HepG2 (cell line): Measurements from ENCODE around the gene SNRPB2. TPM values are rescaled to one million over a fixed set of nuclear protein-coding genes. Genes with fewer than 3 reads are reported as not detected.

Experiments
- BHLHE40 ChIP-seq: IDR thresholded peaks from 2 replicates; pipeline ENCODE4 v1.6.1; 2011; ENCODE audit warnings: low read length, improper control_type of control experiment
- CEBPG ChIP-seq: IDR thresholded peaks from 2 replicates; pipeline ENCODE4 v1.6.1; 2016
- GZF1 ChIP-seq: sonication (generic); formaldehyde crosslinking; IDR thresholded peaks from 2 replicates; pipeline ENCODE4 v1.5.1; 2020; ENCODE audit warnings: mild to moderate bottlenecking, missing genetic modification reagents
- IKZF1 ChIP-seq: fragments of 450-650 bp; IDR thresholded peaks from 2 replicates; pipeline ENCODE4 v1.7.1; 2016
- RAD51 ChIP-seq: fragments of 450-650 bp; IDR thresholded peaks from 2 replicates; pipeline ENCODE4 v1.6.1; 2016; ENCODE audit warnings: borderline replicate concordance
- RELA ChIP-seq: sonication (generic); formaldehyde crosslinking; IDR thresholded peaks from 2 replicates; pipeline ENCODE4 v1.4.0; 2020; ENCODE audit warnings: missing genetic modification reagents
- SALL1 ChIP-seq: sonication (generic); formaldehyde crosslinking; IDR thresholded peaks from 2 replicates; pipeline ENCODE4 v1.8.0; 2022; ENCODE audit warnings: mild to moderate bottlenecking, missing genetic modification reagents
- TBP ChIP-seq: sonication (generic); formaldehyde crosslinking; IDR thresholded peaks from 2 replicates; pipeline ENCODE4 v1.5.0; 2020; ENCODE audit warnings: missing genetic modification reagents
- TRIM24 ChIP-seq: sonication (generic); formaldehyde crosslinking; IDR thresholded peaks from 2 replicates; pipeline ENCODE4 v1.8.0; 2022; ENCODE audit warnings: mild to moderate bottlenecking, missing genetic modification reagents
- YEATS4 ChIP-seq: sonication (generic); formaldehyde crosslinking; IDR thresholded peaks from 2 replicates; pipeline ENCODE4 v1.4.0; 2020; ENCODE audit warnings: missing genetic modification reagents, borderline replicate concordance
- ZNF124 ChIP-seq: sonication (generic); formaldehyde crosslinking; IDR thresholded peaks from 2 replicates; pipeline ENCODE4 v1.4.0; 2020; ENCODE audit warnings: missing genetic modification reagents
- ZNF296 ChIP-seq: sonication (generic); formaldehyde crosslinking; conservative IDR thresholded peaks from 2 replicates; pipeline ENCODE4 v1.5.0; 2020; ENCODE audit warnings: mild to moderate bottlenecking, missing genetic modification reagents
- ZNF672 ChIP-seq: sonication (generic); formaldehyde crosslinking; IDR thresholded peaks from 2 replicates; pipeline ENCODE4 v1.8.1; 2022; ENCODE audit warnings: missing genetic modification reagents
- ZSCAN31 ChIP-seq: sonication (generic); formaldehyde crosslinking; IDR thresholded peaks from 2 replicates; pipeline ENCODE4 v1.5.0; 2020; ENCODE audit warnings: low read depth, mild to moderate bottlenecking, missing genetic modification reagents
- polyA plus RNA-seq, 8 experiments: library from polyadenylated mRNA; depleted of rRNA in 3 of 8; stranded (reverse) in 7 of 8; unstranded in 1 of 8; fragments of >200 nt; fragmentation: Illumina TruSeq in 4 of 8; extraction: Trizol in 4 of 8; gene quantifications; 2 replicates each; pipeline versions ENCODE4 v1.2.1 to v1.2.3, GENCODE V29; 2011 to 2016; ENCODE audit warnings: low read depth in 4 of 8, missing spikeins in 1 of 8, mixed read lengths in 1 of 8; ENCODE audit not compliant: insufficient read depth in 1 of 8
- total RNA-seq, 5 experiments: library from RNA; depleted of rRNA; stranded (reverse); fragments of >200 nt; fragmentation: Illumina TruSeq; extraction: Trizol; gene quantifications; 2 replicates each; pipeline ENCODE4 v1.2.3, GENCODE V29; 2016; ENCODE audit warnings: low read depth in 1 of 5
- TF ChIP-seq, protein P1 (sequence below): sonication (generic); formaldehyde crosslinking; IDR thresholded peaks from 2 replicates; pipeline ENCODE4 v1.4.0; 2020; ENCODE audit warnings: mild to moderate bottlenecking, missing genetic modification reagents, borderline replicate concordance
- TF ChIP-seq, protein P2 (sequence below): sonication (generic); formaldehyde crosslinking; IDR thresholded peaks from 2 replicates; pipeline ENCODE4 v1.5.1; 2020; ENCODE audit warnings: missing genetic modification reagents, mild to moderate bottlenecking, borderline replicate concordance
- TF ChIP-seq, protein P3 (sequence below): sonication (generic); formaldehyde crosslinking; IDR thresholded peaks from 2 replicates; pipeline ENCODE4 v1.4.0; 2020; ENCODE audit warnings: missing genetic modification reagents, mild to moderate bottlenecking, borderline replicate concordance
- TF ChIP-seq, protein P4 (sequence below): sonication (generic); formaldehyde crosslinking; IDR thresholded peaks from 2 replicates; pipeline ENCODE4 v1.8.0; 2022; ENCODE audit warnings: low read depth, missing genetic modification reagents

SNRPB2 gene
- total and polyA plus RNA-seq, 2 of the 13 experiments (the other 11 are each of a cell fraction or from before 2014, with no cell fraction given), result 107 to 204 TPM

DNA sequence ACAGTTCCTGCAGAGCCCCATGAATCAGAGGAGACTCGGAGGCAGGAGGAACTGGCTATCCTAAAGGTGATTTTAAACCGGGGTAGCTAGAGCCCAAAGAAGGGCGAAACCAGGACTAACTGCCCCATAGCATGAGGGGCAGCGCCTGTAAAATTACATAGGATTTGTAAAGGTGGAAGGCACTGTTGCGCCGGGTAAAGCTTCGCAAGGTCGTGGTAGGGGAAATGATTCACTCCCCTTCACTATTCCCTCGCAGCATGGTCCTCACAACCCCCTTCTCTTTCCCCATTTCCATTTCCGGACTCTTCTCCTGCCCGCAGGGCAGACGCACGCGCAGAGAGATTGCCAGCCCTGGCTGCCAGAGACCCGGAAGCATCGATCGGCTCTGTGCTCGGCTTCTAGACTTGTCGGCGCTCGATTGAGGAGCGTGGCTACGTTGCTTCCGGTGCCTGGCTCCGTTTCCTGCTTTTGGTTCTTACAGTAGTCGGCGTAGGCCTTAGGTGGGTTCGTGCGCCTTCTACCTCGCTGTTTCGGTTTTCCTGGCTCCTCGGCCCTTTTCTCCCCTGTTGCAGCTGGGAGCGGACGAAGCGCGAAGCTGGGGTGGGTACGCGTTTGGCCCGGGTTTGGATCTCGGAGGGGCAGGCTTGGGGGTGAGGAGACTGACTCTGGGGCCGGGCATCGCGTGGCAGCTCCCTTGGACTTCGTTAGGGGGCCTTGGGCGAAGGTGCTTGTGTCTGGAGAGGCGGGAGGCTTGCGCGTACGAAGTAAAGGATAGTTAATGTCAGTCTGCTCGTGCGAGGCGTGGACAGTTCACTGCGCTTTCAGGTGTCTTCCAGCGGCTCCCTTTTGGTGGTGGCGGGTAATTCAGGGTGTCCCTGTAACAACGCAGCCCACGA lies at the start of gene SNRPB2 (continued):
- TF ChIP-seq, protein P1, sequence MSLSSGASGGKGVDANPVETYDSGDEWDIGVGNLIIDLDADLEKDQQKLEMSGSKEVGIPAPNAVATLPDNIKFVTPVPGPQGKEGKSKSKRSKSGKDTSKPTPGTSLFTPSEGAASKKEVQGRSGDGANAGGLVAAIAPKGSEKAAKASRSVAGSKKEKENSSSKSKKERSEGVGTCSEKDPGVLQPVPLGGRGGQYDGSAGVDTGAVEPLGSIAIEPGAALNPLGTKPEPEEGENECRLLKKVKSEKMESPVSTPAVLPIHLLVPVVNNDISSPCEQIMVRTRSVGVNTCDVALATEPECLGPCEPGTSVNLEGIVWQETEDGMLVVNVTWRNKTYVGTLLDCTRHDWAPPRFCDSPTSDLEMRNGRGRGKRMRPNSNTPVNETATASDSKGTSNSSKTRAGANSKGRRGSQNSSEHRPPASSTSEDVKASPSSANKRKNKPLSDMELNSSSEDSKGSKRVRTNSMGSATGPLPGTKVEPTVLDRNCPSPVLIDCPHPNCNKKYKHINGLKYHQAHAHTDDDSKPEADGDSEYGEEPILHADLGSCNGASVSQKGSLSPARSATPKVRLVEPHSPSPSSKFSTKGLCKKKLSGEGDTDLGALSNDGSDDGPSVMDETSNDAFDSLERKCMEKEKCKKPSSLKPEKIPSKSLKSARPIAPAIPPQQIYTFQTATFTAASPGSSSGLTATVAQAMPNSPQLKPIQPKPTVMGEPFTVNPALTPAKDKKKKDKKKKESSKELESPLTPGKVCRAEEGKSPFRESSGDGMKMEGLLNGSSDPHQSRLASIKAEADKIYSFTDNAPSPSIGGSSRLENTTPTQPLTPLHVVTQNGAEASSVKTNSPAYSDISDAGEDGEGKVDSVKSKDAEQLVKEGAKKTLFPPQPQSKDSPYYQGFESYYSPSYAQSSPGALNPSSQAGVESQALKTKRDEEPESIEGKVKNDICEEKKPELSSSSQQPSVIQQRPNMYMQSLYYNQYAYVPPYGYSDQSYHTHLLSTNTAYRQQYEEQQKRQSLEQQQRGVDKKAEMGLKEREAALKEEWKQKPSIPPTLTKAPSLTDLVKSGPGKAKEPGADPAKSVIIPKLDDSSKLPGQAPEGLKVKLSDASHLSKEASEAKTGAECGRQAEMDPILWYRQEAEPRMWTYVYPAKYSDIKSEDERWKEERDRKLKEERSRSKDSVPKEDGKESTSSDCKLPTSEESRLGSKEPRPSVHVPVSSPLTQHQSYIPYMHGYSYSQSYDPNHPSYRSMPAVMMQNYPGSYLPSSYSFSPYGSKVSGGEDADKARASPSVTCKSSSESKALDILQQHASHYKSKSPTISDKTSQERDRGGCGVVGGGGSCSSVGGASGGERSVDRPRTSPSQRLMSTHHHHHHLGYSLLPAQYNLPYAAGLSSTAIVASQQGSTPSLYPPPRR, result peak; percentile 72; the same call in 1 of the 2 replicates
- peak; percentile 97; the same call in 1 of the 2 replicates for TF ChIP-seq ZSCAN31 (CRISPR knock-in tag)
- peak; percentile 98 for TF ChIP-seq SALL1 (CRISPR knock-in tag)
- TF ChIP-seq, protein P2, sequence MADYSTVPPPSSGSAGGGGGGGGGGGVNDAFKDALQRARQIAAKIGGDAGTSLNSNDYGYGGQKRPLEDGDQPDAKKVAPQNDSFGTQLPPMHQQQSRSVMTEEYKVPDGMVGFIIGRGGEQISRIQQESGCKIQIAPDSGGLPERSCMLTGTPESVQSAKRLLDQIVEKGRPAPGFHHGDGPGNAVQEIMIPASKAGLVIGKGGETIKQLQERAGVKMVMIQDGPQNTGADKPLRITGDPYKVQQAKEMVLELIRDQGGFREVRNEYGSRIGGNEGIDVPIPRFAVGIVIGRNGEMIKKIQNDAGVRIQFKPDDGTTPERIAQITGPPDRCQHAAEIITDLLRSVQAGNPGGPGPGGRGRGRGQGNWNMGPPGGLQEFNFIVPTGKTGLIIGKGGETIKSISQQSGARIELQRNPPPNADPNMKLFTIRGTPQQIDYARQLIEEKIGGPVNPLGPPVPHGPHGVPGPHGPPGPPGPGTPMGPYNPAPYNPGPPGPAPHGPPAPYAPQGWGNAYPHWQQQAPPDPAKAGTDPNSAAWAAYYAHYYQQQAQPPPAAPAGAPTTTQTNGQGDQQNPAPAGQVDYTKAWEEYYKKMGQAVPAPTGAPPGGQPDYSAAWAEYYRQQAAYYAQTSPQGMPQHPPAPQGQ (CRISPR knock-in tag), result no peak; the same call in 1 of the 2 replicates
- TF ChIP-seq CEBPG (CRISPR knock-in tag), result peak; percentile 62; the same call in 1 of the 2 replicates
- peak; percentile 96 for TF ChIP-seq YEATS4 (CRISPR knock-in tag)
- TF ChIP-seq ZNF672 (CRISPR knock-in tag), result 0 out of 2 replicates have a peak, but pooled peaks have one; percentile 53
- TF ChIP-seq, protein P3, sequence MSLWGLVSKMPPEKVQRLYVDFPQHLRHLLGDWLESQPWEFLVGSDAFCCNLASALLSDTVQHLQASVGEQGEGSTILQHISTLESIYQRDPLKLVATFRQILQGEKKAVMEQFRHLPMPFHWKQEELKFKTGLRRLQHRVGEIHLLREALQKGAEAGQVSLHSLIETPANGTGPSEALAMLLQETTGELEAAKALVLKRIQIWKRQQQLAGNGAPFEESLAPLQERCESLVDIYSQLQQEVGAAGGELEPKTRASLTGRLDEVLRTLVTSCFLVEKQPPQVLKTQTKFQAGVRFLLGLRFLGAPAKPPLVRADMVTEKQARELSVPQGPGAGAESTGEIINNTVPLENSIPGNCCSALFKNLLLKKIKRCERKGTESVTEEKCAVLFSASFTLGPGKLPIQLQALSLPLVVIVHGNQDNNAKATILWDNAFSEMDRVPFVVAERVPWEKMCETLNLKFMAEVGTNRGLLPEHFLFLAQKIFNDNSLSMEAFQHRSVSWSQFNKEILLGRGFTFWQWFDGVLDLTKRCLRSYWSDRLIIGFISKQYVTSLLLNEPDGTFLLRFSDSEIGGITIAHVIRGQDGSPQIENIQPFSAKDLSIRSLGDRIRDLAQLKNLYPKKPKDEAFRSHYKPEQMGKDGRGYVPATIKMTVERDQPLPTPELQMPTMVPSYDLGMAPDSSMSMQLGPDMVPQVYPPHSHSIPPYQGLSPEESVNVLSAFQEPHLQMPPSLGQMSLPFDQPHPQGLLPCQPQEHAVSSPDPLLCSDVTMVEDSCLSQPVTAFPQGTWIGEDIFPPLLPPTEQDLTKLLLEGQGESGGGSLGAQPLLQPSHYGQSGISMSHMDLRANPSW (CRISPR knock-in tag), result peak; percentile 99
- TF ChIP-seq TRIM24 (CRISPR knock-in tag), result no peak
- no peak for TF ChIP-seq IKZF1
- peak; percentile 45 for TF ChIP-seq BHLHE40
- TF ChIP-seq ZNF296, result no peak; the same call in 1 of the 2 replicates
- TF ChIP-seq ZNF124 (CRISPR knock-in tag), result peak; percentile 98; the same call in 1 of the 2 replicates
- 0 out of 2 replicates have a peak, but pooled peaks have one; percentile 59 for TF ChIP-seq GZF1 (CRISPR knock-in tag)
- TF ChIP-seq RELA (CRISPR knock-in tag), result peak; percentile 96
- TF ChIP-seq, protein P4, sequence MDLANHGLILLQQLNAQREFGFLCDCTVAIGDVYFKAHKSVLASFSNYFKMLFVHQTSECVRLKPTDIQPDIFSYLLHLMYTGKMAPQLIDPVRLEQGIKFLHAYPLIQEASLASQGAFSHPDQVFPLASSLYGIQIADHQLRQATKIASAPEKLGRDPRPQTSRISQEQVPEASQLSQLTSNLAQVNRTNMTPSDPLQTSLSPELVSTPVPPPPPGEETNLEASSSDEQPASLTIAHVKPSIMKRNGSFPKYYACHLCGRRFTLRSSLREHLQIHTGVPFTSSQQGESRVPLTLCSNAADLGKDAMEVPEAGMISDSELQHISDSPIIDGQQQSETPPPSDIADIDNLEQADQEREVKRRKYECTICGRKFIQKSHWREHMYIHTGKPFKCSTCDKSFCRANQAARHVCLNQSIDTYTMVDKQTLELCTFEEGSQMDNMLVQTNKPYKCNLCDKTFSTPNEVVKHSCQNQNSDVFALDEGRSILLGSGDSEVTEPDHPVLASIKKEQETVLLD (CRISPR knock-in tag), result peak; percentile 76; the same call in 1 of the 2 replicates
- peak; percentile 46; the same call in 1 of the 2 replicates for TF ChIP-seq RAD51
- no peak for TF ChIP-seq TBP (CRISPR knock-in tag)
